Measurements from ENCODE around the gene BDNF. TPM values are rescaled to one million over a fixed set of nuclear protein-coding genes. Genes with fewer than 3 reads are reported as not detected.
A peak's percentile ranks its signal among the peaks of the same experiment; 100 is the strongest.

BDNF gene
- total RNA-seq, 2 experiments from 2014 or later: not detected

DNA sequence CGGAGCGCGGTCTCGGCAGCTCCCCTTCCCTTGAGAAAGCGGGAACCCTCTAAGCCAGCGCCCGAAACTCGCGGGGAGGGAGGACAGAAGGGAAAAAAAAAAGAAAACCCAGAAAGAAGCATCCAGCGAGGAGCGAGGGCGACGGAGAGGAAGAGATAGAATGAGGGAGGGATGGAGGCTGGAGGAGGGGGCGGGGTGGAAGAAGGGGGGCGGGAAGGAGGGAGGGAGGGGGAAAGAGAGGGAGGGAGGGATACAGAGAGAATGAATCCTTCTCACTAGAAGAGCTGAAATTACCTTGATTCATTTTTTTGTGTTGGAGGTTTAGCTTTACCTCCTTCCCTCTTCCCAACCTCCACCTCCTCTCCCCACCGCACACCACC is 19.3 kb upstream of the BDNF start:
- peaks cover 63% of the 10 kb centered on the region for H3K27me3 Mint-ChIP-seq
- ATAC-seq (no peak), DNase-seq (no peak)
- H3K4me3 Mint-ChIP-seq: no peak overlapping the region
- ChIA-PET CTCF (interaction anchor here (0.6 kb wide), 1 partner anchor 1148 kb away, joined by 3 read pairs; the partner anchor contains the start of gene MUC15), POLR2A (no interaction called here)
- H3K9me3 Mint-ChIP-seq (ENCODE audit: low read depth): peaks cover 2% of the 10 kb centered on the region
- H3K4me1 Mint-ChIP-seq: peaks cover 4% of the 10 kb centered on the region
- intact Hi-C loops (cut with DNase I, micrococcal nuclease): no loop called here
- no peak overlapping the region for H3K27ac Mint-ChIP-seq
- no peaks in the 10 kb centered on the region for H3K36me3 Mint-ChIP-seq (ENCODE audit: low read depth)

DNA sequence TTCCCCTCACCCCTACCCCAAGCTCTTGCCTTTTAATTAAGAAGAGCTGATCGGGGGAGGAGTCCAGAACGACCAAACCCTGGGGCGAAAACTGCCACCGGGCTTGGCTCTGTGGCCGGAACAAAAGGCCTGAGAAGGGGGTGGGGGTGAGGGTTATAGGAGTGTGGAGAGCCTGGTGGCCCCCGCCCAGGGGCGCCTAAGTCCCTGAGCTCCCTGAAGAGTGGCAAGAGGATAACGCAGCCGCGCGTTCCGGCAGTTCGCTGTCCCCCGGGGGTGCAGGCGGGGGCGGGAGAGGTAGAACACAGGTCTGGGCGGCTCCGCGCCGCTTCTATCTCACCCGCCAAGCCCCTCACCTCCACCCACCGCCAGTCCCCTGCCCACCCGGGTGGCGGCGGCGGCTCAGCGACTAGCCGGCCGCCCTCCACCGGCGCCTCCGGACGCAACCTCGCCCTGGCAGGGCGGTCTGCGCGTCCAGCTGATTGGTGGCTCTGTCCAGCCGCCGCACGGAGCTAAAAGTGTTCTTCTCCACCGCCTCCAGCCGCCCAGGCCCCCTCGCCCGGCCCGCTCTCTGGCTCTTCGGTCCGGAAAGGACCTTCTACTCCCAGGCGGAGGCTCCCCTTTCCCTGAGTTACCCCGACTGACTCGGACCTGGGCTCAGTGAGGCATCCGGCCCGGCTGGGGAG is 18.7 kb upstream of the BDNF start:
- intact Hi-C loops (cut with DNase I, micrococcal nuclease): no loop called here
- H3K9me3 Mint-ChIP-seq (ENCODE audit: low read depth): peaks cover 2% of the 10 kb centered on the region
- CTCF ChIA-PET: interaction anchor here (0.8 kb wide), 1 partner anchor 14 kb away, joined by 3 read pairs; no protein-coding TSS in a partner anchor
- POLR2A ChIA-PET: no interaction called here
- no peaks in the 10 kb centered on the region for H3K36me3 Mint-ChIP-seq (ENCODE audit: low read depth)
- H3K27me3 Mint-ChIP-seq: peaks cover 58% of the 10 kb centered on the region
- H3K27ac Mint-ChIP-seq: no peak overlapping the region
- no peak overlapping the region for H3K4me3 Mint-ChIP-seq
- ATAC-seq (no peak), DNase-seq (peak; percentile 8)
- H3K4me1 Mint-ChIP-seq: peaks cover 4% of the 10 kb centered on the region

DNA sequence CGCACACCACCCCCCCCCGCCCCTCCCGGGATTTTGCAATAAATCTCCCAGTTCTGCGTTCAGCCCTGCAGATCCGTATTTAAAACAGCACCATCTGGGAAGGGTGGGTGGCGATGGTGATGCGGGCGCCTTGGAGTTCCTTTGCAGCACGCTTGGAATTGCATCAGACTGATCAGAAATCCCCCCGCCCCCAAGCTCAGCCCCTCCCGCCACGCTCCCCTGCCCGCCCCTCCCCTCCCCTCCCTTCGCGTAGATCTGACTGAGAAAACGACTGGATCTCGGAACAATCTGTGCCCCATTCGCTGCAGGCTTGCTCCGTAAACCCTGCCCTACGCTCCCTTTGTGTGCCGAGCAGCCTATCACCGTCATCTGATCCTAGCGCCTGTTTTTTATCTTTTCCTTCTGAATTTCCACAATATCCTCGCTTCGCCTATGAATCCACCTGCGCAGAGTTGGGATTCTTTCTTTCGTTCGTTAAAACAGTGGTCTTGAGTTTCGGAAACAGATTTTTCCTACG is 18.1 kb upstream of the BDNF start:
- intact Hi-C loops (cut with DNase I, micrococcal nuclease): no loop called here
- Mint-ChIP-seq H3K27ac (no peak overlapping the region), H3K4me1 (peaks cover 4% of the 10 kb centered on the region), H3K4me3 (no peak overlapping the region), H3K9me3 (ENCODE audit: low read depth) (peaks cover 2% of the 10 kb centered on the region), H3K36me3 (ENCODE audit: low read depth) (no peaks in the 10 kb centered on the region), H3K27me3 (peaks cover 53% of the 10 kb centered on the region)
- CTCF ChIA-PET: interaction anchor here (0.5 to 0.8 kb wide), 2 partner anchors 14 to 44 kb away, joined by 3 read pairs; no protein-coding TSS in a partner anchor
- ATAC-seq (no peak), DNase-seq (no peak)
- POLR2A ChIA-PET: no interaction called here

DNA sequence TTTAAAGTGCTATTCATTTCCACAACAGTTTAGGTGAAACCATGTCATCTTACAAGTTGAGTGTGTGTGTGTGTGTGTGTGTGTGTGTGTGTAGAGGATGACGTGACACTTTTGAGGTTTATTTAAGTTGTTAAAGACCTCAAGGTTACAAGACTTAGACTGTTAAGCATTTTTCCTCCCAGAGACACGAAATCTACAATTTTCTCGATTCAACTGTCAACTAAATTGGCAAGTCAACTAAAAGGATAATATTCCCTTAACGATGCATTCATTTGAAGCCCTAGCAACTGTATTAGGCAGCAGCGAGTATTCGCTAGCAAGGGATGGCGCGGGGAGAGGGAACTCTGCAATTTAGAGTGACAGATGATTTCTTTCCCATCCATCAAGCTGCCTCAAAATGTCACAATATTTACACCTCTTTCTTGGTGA is 17.6 kb upstream of the BDNF start:
- H3K9me3 Mint-ChIP-seq (ENCODE audit: low read depth): peaks cover 2% of the 10 kb centered on the region
- intact Hi-C loops (cut with DNase I, micrococcal nuclease): no loop called here
- no peak for DNase-seq
- peaks cover 4% of the 10 kb centered on the region for H3K4me1 Mint-ChIP-seq
- no peak for ATAC-seq
- ChIA-PET CTCF (interaction anchor here (0.5 to 2.3 kb wide), 7 partner anchors 12 to 43 kb away, joined by 3 to 15 read pairs (median 3); no protein-coding TSS in a partner anchor), POLR2A (no interaction called here)
- H3K36me3 Mint-ChIP-seq (ENCODE audit: low read depth): no peaks in the 10 kb centered on the region
- peaks cover 47% of the 10 kb centered on the region for H3K27me3 Mint-ChIP-seq
- H3K27ac Mint-ChIP-seq: no peak overlapping the region
- no peak overlapping the region for H3K4me3 Mint-ChIP-seq

DNA sequence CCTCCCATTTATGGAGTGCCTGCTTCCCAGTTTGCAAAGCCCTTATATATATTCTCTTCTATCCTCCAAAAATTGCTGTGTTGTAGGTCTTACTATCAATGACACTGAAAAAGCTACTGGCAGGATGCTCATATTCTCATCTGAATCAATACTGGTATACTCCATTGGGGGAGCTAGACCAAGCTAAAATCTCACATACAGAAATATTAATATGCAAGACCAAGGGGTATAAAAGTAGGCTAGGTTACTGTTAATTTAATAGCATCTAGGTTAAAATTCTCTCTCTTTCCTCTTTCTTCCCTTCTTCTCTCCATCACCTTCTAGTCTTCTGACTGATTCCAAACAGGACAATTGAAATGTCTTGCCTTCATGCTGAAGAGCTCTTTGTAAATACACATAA is 17.1 kb upstream of the BDNF start:
- no peak for ATAC-seq
- H3K9me3 Mint-ChIP-seq (ENCODE audit: low read depth): peaks cover 2% of the 10 kb centered on the region
- H3K36me3 Mint-ChIP-seq (ENCODE audit: low read depth): no peaks in the 10 kb centered on the region
- intact Hi-C loops (cut with DNase I, micrococcal nuclease): no loop called here
- H3K27ac Mint-ChIP-seq: no peak overlapping the region
- no peak overlapping the region for H3K4me3 Mint-ChIP-seq
- DNase-seq: no peak
- ChIA-PET CTCF (interaction anchor here (0.6 to 2.3 kb wide), 7 partner anchors 12 to 26 kb away, joined by 3 to 15 read pairs (median 3); no protein-coding TSS in a partner anchor), POLR2A (no interaction called here)
- peaks cover 47% of the 10 kb centered on the region for H3K27me3 Mint-ChIP-seq
- H3K4me1 Mint-ChIP-seq: peaks cover 4% of the 10 kb centered on the region

DNA sequence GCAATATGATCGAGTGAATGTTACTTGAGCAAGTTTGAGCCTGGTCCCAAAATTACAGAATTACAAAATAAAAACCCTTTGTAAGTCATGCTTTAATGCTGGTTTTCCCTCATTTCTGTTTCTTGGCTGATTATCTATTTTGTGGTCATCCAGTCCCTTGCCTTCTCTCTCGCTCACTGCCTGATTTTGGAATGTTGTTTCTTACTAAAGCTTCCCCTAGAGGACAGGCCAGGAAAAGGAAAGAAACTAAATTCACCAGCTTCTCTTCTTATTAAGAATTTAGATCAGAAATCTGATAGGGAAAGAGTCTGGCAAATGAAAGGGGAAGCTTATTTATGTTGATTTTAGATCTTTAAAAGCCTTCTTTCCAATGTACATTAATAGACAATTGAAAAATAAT is 16.6 kb upstream of the BDNF start:
- Mint-ChIP-seq H3K27me3 (peaks cover 43% of the 10 kb centered on the region), H3K27ac (no peak overlapping the region), H3K9me3 (ENCODE audit: low read depth) (peaks cover 2% of the 10 kb centered on the region), H3K4me1 (no peaks in the 10 kb centered on the region), H3K36me3 (ENCODE audit: low read depth) (no peaks in the 10 kb centered on the region), H3K4me3 (no peak overlapping the region)
- ATAC-seq: no peak
- no peak for DNase-seq
- intact Hi-C loops (cut with DNase I, micrococcal nuclease): no loop called here
- ChIA-PET POLR2A (no interaction called here), CTCF (interaction anchor here (0.9 to 2.3 kb wide), 6 partner anchors 11 to 27 kb away, joined by 3 to 15 read pairs (median 4); no protein-coding TSS in a partner anchor)

DNA sequence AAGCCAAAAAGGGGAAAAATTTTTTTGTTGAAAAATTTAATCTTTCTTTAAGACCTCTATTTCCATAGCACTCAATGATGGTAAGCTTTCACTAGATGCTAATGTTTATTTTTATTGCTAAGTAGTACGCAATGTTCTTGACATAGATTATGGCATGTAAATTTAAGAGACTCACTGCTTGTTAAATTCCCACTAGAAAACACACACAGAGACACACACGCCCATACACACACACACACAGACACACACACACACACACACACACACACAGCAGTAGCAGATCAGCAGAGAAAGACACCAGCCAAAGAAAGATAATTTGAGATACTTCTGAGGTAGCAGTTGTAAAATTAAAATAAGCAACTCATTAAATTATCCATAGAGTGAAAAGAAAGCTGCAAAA is 16.0 kb upstream of the BDNF start:
- POLR2A ChIA-PET: no interaction called here
- intact Hi-C loops (cut with DNase I, micrococcal nuclease): no loop called here
- CTCF ChIA-PET: interaction anchor here (1.2 to 2.3 kb wide), 2 partner anchors 10 to 15 kb away, joined by 4 to 15 read pairs; no protein-coding TSS in a partner anchor

DNA sequence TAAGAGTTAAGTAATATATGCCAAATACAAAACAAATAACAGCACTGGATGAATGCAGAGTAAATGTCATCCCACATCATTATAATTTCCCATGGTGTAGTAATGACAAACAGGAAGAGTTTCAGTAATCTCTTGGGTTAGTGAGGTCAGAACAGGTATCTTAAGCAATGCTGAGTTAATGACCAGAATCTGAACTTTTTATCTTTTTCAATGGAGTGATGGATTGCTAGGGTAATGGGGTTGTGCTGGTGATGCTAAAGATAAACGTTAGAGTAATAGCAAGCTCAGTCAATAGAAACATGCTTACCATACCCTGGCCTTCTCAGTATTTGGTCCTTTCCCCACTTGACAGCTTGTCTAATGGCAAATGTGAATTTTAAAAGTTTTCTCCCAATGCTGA is 11.5 kb upstream of the BDNF start:
- ChIA-PET CTCF (interaction anchor here (1.3 to 2.2 kb wide), 2 partner anchors 9 to 12 kb away, joined by 4 to 8 read pairs; partner anchors contain the start of gene BDNF), POLR2A (no interaction called here)
- H3K4me1 Mint-ChIP-seq: no peaks in the 10 kb centered on the region
- peaks cover 17% of the 10 kb centered on the region for H3K27me3 Mint-ChIP-seq
- intact Hi-C loops (cut with DNase I, micrococcal nuclease): no loop called here
- DNase-seq: no peak
- no peaks in the 10 kb centered on the region for H3K9me3 Mint-ChIP-seq (ENCODE audit: low read depth)
- no peaks in the 10 kb centered on the region for H3K36me3 Mint-ChIP-seq (ENCODE audit: low read depth)
- no peak overlapping the region for H3K27ac Mint-ChIP-seq
- ATAC-seq: no peak
- no peak overlapping the region for H3K4me3 Mint-ChIP-seq

More for the DNA sequence above, 16.0 kb upstream of the BDNF start:
- peaks cover 39% of the 10 kb centered on the region for H3K27me3 Mint-ChIP-seq
- no peak overlapping the region for H3K4me3 Mint-ChIP-seq
- no peaks in the 10 kb centered on the region for H3K36me3 Mint-ChIP-seq (ENCODE audit: low read depth)
- ATAC-seq (no peak), DNase-seq (no peak)
- no peak overlapping the region for H3K27ac Mint-ChIP-seq
- no peaks in the 10 kb centered on the region for H3K4me1 Mint-ChIP-seq
- peaks cover 2% of the 10 kb centered on the region for H3K9me3 Mint-ChIP-seq (ENCODE audit: low read depth)

DNA sequence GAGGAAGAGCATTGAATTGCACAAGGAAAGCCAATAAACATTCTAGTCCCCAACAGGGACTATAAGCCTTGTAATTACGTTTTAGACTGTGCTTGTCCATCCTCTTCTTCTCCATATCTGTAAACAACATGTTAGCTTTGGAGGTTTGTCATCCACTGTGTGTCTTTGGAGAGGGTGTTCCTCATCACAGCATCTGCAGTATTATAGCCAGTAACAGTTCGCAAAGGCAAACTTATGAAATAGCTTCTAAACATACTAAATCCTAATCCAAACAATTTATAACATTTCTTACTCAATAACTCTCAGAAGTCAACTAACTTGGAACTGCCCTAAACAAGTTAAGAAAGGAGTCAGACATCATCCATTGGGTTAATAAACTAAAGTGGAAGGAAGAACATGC is 10.3 kb upstream of the BDNF start:
- no peak overlapping the region for H3K4me3 Mint-ChIP-seq
- POLR2A ChIA-PET: no interaction called here
- peaks cover 14% of the 10 kb centered on the region for H3K27me3 Mint-ChIP-seq
- DNase-seq (no peak), ATAC-seq (no peak)
- intact Hi-C loops (cut with DNase I, micrococcal nuclease): no loop called here
- H3K36me3 Mint-ChIP-seq (ENCODE audit: low read depth): no peaks in the 10 kb centered on the region
- H3K27ac Mint-ChIP-seq: no peak overlapping the region
- no peaks in the 10 kb centered on the region for H3K4me1 Mint-ChIP-seq
- H3K9me3 Mint-ChIP-seq (ENCODE audit: low read depth): no peaks in the 10 kb centered on the region
- CTCF ChIA-PET: interaction anchor here (0.6 to 2.2 kb wide), 3 partner anchors 8 to 793 kb away, joined by 3 to 8 read pairs (median 4); partner anchors contain the start of gene BDNF

DNA sequence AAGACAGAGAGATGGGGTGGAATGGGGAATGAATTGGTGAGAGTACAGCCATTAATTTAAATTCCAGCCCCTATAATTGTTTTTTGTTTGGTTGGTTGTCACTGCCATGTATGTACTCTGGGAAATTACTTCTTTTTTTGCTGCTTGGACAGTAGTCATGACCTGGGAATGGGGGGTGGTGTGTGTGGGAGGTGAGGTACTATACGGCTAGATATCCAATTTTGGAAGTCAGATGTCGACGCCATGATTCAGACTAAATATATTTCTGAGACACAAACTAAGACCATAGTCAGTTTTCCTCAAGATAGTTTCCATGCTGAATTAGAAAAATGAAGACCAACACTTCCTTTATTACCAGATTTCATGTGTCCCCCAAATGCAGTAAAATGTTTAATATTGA is 7.4 kb upstream of the BDNF start:
- no peaks in the 10 kb centered on the region for H3K36me3 Mint-ChIP-seq (ENCODE audit: low read depth)
- peaks cover 24% of the 10 kb centered on the region for H3K27me3 Mint-ChIP-seq
- intact Hi-C loops (cut with DNase I, micrococcal nuclease): no loop called here
- ATAC-seq (no peak), DNase-seq (no peak)
- no peaks in the 10 kb centered on the region for H3K9me3 Mint-ChIP-seq (ENCODE audit: low read depth)
- H3K4me1 Mint-ChIP-seq: no peaks in the 10 kb centered on the region
- CTCF ChIA-PET: no interaction called here
- H3K4me3 Mint-ChIP-seq: no peak overlapping the region
- POLR2A ChIA-PET: no interaction called here
- no peak overlapping the region for H3K27ac Mint-ChIP-seq

DNA sequence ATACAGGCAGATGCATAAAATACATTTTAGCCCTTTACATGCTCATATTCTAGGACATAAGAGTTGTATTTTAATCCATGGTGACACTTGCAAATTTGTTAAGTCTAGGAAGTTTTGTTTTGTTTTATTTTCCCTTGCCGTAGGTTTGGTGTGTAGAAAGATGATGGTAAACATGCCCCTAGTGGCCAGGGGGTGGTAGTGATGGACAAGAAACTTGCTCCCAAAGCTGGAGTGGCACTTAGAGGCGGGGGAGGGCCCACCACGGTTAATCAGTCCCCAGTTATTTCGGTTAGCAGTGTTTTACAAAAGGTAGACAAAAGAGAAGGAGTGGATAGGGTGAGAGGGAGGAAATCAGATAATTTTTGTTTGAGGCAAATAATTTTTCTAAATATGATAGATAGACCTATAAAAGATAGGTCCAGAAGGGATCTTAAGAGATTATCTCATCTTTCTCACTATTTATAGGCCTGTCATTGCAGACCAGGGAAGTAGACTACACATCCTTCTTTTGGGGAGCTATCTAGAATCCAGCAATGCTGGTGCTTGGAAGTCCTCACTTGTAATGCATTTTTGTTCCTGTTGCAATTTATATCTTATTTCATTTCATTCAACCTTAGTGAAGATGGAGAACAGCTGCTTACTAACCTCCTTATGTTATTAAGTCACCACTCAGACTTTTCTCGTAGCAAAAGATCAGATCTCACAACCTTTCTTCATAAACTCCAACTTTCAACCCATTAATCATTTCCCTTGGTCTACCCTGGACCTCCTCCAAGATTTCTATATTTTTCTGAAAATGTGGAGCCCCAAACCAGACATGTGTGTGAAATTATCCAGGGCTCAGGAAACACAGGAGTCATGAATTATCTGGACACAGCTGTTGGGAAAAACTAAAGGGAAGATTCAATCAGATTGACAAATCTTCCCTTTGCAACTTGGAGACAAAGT is 5.9 kb upstream of the BDNF start:
- ATAC-seq (no peak), DNase-seq (peak; percentile 23)
- peaks cover 6% of the 10 kb centered on the region for H3K4me1 Mint-ChIP-seq
- H3K36me3 Mint-ChIP-seq (ENCODE audit: low read depth): no peaks in the 10 kb centered on the region
- H3K27me3 Mint-ChIP-seq: peaks cover 34% of the 10 kb centered on the region
- no peaks in the 10 kb centered on the region for H3K9me3 Mint-ChIP-seq (ENCODE audit: low read depth)
- POLR2A ChIA-PET: no interaction called here
- intact Hi-C loops (cut with DNase I, micrococcal nuclease): no loop called here
- CTCF ChIA-PET: interaction anchor here (0.7 to 2.8 kb wide), 4 partner anchors 11 to 124 kb away, joined by 3 to 15 read pairs (median 4); no protein-coding TSS in a partner anchor
- no peak overlapping the region for H3K4me3 Mint-ChIP-seq
- no peak overlapping the region for H3K27ac Mint-ChIP-seq
